ENCODE results near the gene AATK. TPM values are rescaled to one million over a fixed set of nuclear protein-coding genes. Genes with fewer than 3 reads are reported as not detected.

The AATK gene
- total RNA-seq, 1 experiment from 2014 or later: 4.4 TPM

GRCh38 chr17:81090361-81091136 is 75.5 kb downstream of the AATK start:
- ChIA-PET CTCF (no interaction called here), RAD21 (ENCODE audit: low non-redundant PET in 1 of 2, low total read pairs in 2 of 2, uncharacterized antibody in 2 of 2, unreplicated experiment in 2 of 2) (interaction anchor here in 1 of 2 experiments (0.6 to 0.8 kb wide), 2 partner anchors 51 to 67 kb away, joined by 5 to 6 read pairs; no protein-coding TSS in a partner anchor), POLR2A (no interaction called here)
- intact Hi-C loops (cut with micrococcal nuclease): no loop called here
- no peaks in the 10 kb centered on the region for H3K27me3 ChIP-seq (ENCODE audit: insufficient read depth, low read length)
- no peak overlapping the region for H3K4me3 ChIP-seq (replicated peaks in 1 of 2; ENCODE audit: low read depth in 1 of 2, low read length in 2 of 2)
- no peaks in the 10 kb centered on the region for H3K9me3 ChIP-seq (ENCODE audit: control insufficient read depth in 1 of 2, insufficient read depth in 1 of 2, low read depth in 1 of 2, low read length in 2 of 2)
- H3K4me1 ChIP-seq (ENCODE audit: control insufficient read depth in 1 of 2, insufficient read depth in 2 of 2, low read length in 2 of 2): peaks cover 47 to 65% of the 10 kb centered on the region in 2 experiments
- H3K9me2 ChIP-seq (ENCODE audit: insufficient read depth): no peaks in the 10 kb centered on the region
- no peaks in the 10 kb centered on the region for H4K20me1 ChIP-seq (ENCODE audit: insufficient read depth)
- no TSS peak for BruUV-seq (replicated peaks)
- ATAC-seq: peak; percentile 43
- H2AFZ ChIP-seq (ENCODE audit: low read depth, low read length, poor library complexity, severe bottlenecking): no peak overlapping the region
- peaks cover 7% of the 10 kb centered on the region; the same call in 1 of the 2 replicates for H3K79me2 ChIP-seq (ENCODE audit: insufficient read depth, low read length)
- peak overlapping the region; percentile 45 for H3K4me2 ChIP-seq (ENCODE audit: low read length)
- no peak for DNase-seq (ENCODE audit: low read depth, low spot score)
- peak overlapping the region; percentile 40 for H3K9ac ChIP-seq (ENCODE audit: low read length)
- no peak for TF ChIP-seq TCF7L2 (IDR thresholded peaks at IDR 0.05; ENCODE audit: borderline replicate concordance, extremely low read depth, insufficient read depth, insufficient read length)
- TF ChIP-seq, protein P1, sequence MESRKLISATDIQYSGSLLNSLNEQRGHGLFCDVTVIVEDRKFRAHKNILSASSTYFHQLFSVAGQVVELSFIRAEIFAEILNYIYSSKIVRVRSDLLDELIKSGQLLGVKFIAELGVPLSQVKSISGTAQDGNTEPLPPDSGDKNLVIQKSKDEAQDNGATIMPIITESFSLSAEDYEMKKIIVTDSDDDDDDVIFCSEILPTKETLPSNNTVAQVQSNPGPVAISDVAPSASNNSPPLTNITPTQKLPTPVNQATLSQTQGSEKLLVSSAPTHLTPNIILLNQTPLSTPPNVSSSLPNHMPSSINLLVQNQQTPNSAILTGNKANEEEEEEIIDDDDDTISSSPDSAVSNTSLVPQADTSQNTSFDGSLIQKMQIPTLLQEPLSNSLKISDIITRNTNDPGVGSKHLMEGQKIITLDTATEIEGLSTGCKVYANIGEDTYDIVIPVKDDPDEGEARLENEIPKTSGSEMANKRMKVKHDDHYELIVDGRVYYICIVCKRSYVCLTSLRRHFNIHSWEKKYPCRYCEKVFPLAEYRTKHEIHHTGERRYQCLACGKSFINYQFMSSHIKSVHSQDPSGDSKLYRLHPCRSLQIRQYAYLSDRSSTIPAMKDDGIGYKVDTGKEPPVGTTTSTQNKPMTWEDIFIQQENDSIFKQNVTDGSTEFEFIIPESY (IDR thresholded peaks at IDR 0.05; ENCODE audit: extremely low read depth, insufficient replicate concordance, low read length): no peak
- TF ChIP-seq, protein P2, sequence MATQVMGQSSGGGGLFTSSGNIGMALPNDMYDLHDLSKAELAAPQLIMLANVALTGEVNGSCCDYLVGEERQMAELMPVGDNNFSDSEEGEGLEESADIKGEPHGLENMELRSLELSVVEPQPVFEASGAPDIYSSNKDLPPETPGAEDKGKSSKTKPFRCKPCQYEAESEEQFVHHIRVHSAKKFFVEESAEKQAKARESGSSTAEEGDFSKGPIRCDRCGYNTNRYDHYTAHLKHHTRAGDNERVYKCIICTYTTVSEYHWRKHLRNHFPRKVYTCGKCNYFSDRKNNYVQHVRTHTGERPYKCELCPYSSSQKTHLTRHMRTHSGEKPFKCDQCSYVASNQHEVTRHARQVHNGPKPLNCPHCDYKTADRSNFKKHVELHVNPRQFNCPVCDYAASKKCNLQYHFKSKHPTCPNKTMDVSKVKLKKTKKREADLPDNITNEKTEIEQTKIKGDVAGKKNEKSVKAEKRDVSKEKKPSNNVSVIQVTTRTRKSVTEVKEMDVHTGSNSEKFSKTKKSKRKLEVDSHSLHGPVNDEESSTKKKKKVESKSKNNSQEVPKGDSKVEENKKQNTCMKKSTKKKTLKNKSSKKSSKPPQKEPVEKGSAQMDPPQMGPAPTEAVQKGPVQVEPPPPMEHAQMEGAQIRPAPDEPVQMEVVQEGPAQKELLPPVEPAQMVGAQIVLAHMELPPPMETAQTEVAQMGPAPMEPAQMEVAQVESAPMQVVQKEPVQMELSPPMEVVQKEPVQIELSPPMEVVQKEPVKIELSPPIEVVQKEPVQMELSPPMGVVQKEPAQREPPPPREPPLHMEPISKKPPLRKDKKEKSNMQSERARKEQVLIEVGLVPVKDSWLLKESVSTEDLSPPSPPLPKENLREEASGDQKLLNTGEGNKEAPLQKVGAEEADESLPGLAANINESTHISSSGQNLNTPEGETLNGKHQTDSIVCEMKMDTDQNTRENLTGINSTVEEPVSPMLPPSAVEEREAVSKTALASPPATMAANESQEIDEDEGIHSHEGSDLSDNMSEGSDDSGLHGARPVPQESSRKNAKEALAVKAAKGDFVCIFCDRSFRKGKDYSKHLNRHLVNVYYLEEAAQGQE (IDR thresholded peaks at IDR 0.05; ENCODE audit: low read depth): no peak
- no peak for TF ChIP-seq ATF3 (IDR thresholded peaks at IDR 0.05)
- no peak for TF ChIP-seq SRF (IDR thresholded peaks at IDR 0.05; ENCODE audit: low read depth)
- TF ChIP-seq CBX3 (IDR thresholded peaks at IDR 0.05; ENCODE audit: low read depth): no peak
- TF ChIP-seq SP1 (IDR thresholded peaks at IDR 0.05; ENCODE audit: low read depth): no peak
- no peak for TF ChIP-seq YY1 (IDR thresholded peaks at IDR 0.05; ENCODE audit: extremely low read depth, insufficient replicate concordance, low read depth, low read length)
- no peak for TF ChIP-seq EZH2 (IDR thresholded peaks at IDR 0.05)
- no peak for TF ChIP-seq POLR2A (IDR thresholded peaks at IDR 0.05; ENCODE audit: borderline replicate concordance, extremely low read depth, insufficient read depth, insufficient read length)
- no peak for TF ChIP-seq EZH2phosphoT487 (IDR thresholded peaks at IDR 0.05; ENCODE audit: borderline replicate concordance)
- TF ChIP-seq FOSL1 (IDR thresholded peaks at IDR 0.05; ENCODE audit: low read depth): no peak
- no peak for TF ChIP-seq POLR2AphosphoS5 (IDR thresholded peaks at IDR 0.05; ENCODE audit: low read depth, low read length)
- no peak for TF ChIP-seq ZNF274 (IDR thresholded peaks at IDR 0.05; ENCODE audit: low read depth, low read length)
- H3K36me3 ChIP-seq (ENCODE audit: control insufficient read depth in 1 of 2, insufficient read depth in 2 of 2, low read length in 2 of 2): peaks cover 9 to 34% of the 10 kb centered on the region in 2 experiments; a peak in 2 of 4 replicates
- peak overlapping the region; percentile 49; the same call in 1 of the 2 replicates for H3K27ac ChIP-seq (ENCODE audit: low read depth, low read length)

All from HCT116 (cell line).